ENCODE results near the gene STAC2. TPM values are rescaled to one million over a fixed set of nuclear protein-coding genes. Genes with fewer than 3 reads are reported as not detected.

Gene STAC2
- total and polyA plus RNA-seq, 9 of the 15 experiments (the other 6 are each of a cell fraction or from before 2014, with no cell fraction given), result not detected

DNA sequence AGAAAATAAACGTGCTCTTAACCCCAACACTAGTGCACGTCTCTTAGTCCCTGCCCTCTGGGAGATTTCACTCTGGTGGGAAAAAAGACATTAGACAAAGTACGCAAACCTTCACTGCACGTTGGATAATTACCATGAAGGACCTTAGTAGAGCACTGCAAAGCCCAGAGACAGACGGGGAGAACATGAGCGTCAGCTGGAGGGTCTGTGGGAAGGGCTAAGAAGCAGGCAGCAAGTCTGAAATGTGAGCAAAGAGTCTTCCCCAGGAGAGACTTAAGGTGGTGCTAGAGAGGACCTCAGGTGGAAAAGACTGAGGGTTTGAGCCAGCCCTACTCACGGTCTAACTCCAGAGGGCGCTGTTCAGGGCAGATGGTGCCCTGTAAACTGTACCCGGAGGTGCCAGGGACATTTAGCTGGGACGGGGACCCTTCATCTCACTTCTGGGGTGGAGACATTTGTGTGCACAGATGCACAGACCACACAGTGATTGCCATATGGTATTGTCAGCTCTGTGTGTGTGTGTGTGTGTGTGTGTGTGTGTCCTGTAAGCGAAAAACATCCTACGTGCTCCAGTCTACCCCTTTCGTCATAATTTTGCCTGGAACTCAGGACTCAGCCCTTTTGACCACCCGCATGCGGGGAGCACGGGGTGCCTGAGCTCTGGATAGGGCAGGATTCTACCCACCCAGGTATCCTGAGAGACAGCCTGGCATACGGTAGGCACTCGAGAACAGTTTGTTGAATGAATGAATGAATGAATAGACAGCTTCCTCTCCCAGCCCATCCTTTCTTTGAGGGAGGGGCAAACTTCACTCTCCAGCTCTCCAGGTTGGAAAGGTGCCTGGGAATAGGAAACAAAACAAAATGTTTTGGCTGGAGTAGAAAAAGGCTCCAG is 10.1 kb upstream of the STAC2 start (continued):
- TF ChIP-seq, protein P1, sequence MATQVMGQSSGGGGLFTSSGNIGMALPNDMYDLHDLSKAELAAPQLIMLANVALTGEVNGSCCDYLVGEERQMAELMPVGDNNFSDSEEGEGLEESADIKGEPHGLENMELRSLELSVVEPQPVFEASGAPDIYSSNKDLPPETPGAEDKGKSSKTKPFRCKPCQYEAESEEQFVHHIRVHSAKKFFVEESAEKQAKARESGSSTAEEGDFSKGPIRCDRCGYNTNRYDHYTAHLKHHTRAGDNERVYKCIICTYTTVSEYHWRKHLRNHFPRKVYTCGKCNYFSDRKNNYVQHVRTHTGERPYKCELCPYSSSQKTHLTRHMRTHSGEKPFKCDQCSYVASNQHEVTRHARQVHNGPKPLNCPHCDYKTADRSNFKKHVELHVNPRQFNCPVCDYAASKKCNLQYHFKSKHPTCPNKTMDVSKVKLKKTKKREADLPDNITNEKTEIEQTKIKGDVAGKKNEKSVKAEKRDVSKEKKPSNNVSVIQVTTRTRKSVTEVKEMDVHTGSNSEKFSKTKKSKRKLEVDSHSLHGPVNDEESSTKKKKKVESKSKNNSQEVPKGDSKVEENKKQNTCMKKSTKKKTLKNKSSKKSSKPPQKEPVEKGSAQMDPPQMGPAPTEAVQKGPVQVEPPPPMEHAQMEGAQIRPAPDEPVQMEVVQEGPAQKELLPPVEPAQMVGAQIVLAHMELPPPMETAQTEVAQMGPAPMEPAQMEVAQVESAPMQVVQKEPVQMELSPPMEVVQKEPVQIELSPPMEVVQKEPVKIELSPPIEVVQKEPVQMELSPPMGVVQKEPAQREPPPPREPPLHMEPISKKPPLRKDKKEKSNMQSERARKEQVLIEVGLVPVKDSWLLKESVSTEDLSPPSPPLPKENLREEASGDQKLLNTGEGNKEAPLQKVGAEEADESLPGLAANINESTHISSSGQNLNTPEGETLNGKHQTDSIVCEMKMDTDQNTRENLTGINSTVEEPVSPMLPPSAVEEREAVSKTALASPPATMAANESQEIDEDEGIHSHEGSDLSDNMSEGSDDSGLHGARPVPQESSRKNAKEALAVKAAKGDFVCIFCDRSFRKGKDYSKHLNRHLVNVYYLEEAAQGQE (IDR thresholded peaks at IDR 0.05; ENCODE audit: borderline replicate concordance), result peak; percentile 45; the same call in 1 of the 2 replicates
- TF ChIP-seq, protein P1 (CRISPR knock-in tag; IDR thresholded peaks at IDR 0.05; ENCODE audit: low read depth), result no peak
- peak; percentile 75 for TF ChIP-seq CHD4 (IDR thresholded peaks at IDR 0.05; ENCODE audit: insufficient read depth, insufficient replicate concordance, low read depth, low read length, poor library complexity, severe bottlenecking)
- peak; percentile 48; the same call in 1 of the 2 replicates for TF ChIP-seq MYNN (IDR thresholded peaks at IDR 0.05)
- TF ChIP-seq MYNN (CRISPR knock-in tag; IDR thresholded peaks at IDR 0.05), result no peak
- TF ChIP-seq, protein P2, sequence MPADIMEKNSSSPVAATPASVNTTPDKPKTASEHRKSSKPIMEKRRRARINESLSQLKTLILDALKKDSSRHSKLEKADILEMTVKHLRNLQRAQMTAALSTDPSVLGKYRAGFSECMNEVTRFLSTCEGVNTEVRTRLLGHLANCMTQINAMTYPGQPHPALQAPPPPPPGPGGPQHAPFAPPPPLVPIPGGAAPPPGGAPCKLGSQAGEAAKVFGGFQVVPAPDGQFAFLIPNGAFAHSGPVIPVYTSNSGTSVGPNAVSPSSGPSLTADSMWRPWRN (IDR thresholded peaks at IDR 0.05; ENCODE audit: low read depth), result no peak
- peak; percentile 62 for TF ChIP-seq NFIC (IDR thresholded peaks at IDR 0.05)
- peak; percentile 35 for TF ChIP-seq RB1 (IDR thresholded peaks at IDR 0.05; ENCODE audit: low read depth)
- no peak for TF ChIP-seq PHF8 (IDR thresholded peaks at IDR 0.05; ENCODE audit: borderline replicate concordance, low read length)
- TF ChIP-seq XRCC5 (IDR thresholded peaks at IDR 0.05; ENCODE audit: low read depth, low read length), result peak; percentile 66; the same call in 1 of the 2 replicates
- no peak for TF ChIP-seq PRPF4 (IDR thresholded peaks at IDR 0.05; ENCODE audit: insufficient read depth, low read depth, low read length, poor library complexity, severe bottlenecking)
- no peak for TF ChIP-seq HNRNPUL1 (IDR thresholded peaks at IDR 0.05; ENCODE audit: low read length)
- no peak for TF ChIP-seq BDP1 (IDR thresholded peaks at IDR 0.05; ENCODE audit: insufficient read depth, insufficient read length)
- TF ChIP-seq, protein P3, sequence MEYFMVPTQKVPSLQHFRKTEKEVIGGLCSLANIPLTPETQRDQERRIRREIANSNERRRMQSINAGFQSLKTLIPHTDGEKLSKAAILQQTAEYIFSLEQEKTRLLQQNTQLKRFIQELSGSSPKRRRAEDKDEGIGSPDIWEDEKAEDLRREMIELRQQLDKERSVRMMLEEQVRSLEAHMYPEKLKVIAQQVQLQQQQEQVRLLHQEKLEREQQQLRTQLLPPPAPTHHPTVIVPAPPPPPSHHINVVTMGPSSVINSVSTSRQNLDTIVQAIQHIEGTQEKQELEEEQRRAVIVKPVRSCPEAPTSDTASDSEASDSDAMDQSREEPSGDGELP (CRISPR knock-in tag; IDR thresholded peaks at IDR 0.05; ENCODE audit: borderline replicate concordance), result peak; percentile 70
- no peak for TF ChIP-seq ZNF589 (CRISPR knock-in tag; IDR thresholded peaks at IDR 0.05; ENCODE audit: low read depth)

Data from K562 (cell line).